Esophagus squamous epithelium (tissue), 5 donors: ENCODE data around the gene LHFPL4. TPM values are rescaled to one million over a fixed set of nuclear protein-coding genes. Genes with fewer than 3 reads are reported as not detected.
"Not testable (repeated sequence)": the region's sequence is repeated elsewhere in the genome, so short reads cannot be mapped to it uniquely, and the experiment has no call there.

Experiments
- DNase-seq: peaks from one replicate; lab custom pipeline; 2025; lab: John Stamatoyannopoulos, UW
- H3K27ac ChIP-seq, 4 donors: fragments of 200-600 bp; sonication (generic); one replicate each; pipeline ENCODE4 v1.5.1; 2016 to 2019; ENCODE audit warnings: mild to moderate bottlenecking in 1 of 4
- H3K27me3 ChIP-seq, 4 donors: fragments of 200-600 bp; sonication (generic); 1 replicate in 3 of 4; 2 replicates in 1 of 4; pipeline versions ENCODE4 v1.5.1 to v1.6.0; 2017 to 2021; ENCODE audit warnings: antibody characterized with exemption in 1 of 4
- H3K36me3 ChIP-seq, 3 donors: fragments of 200-600 bp; sonication (generic); one replicate each; pipeline ENCODE4 v1.5.1; 2016 to 2019
- H3K4me1 ChIP-seq, 3 donors: fragments of 200-600 bp; sonication (generic); one replicate each; pipeline ENCODE4 v1.5.1; 2017 to 2019
- H3K4me3 ChIP-seq, 4 donors: fragments of 200-600 bp; sonication (generic); 1 replicate in 3 of 4; 2 replicates in 1 of 4; pipeline ENCODE4 v1.5.1; 2016 to 2019; ENCODE audit warnings: mild to moderate bottlenecking in 2 of 4, moderate library complexity in 1 of 4
- H3K9me3 ChIP-seq, 3 donors: fragments of 200-600 bp; sonication (generic); one replicate each; pipeline ENCODE4 v1.5.1; 2016 to 2019
- CTCF ChIP-seq, 6 experiments: fragments of 450-650 bp in 4 of 6; fragments of 200-600 bp in 2 of 6; sonication (generic) in 2 of 6; IDR thresholded peaks; one replicate each; pipeline ENCODE4 v1.5.1; 2016 to 2019; ENCODE audit warnings: antibody characterized with exemption in 6 of 6, mild to moderate bottlenecking in 4 of 6, moderate library complexity in 4 of 6
- POLR2A ChIP-seq, 4 donors: fragments of 450-650 bp; IDR thresholded peaks; one replicate each; pipeline ENCODE4 v1.6.1; 2017; ENCODE audit warnings: antibody characterized with exemption in 4 of 4, mild to moderate bottlenecking in 4 of 4, moderate library complexity in 3 of 4
- WGBS, 2 donors: methylation state at CpG; one replicate each; pipeline ENCODE4 v1.1.5; 2018; 5-methylcytosine and 5-hydroxymethylcytosine counted together
- intact Hi-C: fragments of 100-400 bp; cut with DNase I; formaldehyde crosslinking; loops from one replicate; pipeline ENCODE4 v1.15.0; 2022
- total RNA-seq, 4 donors: library from RNA; depleted of rRNA; stranded (reverse); fragments of >200 nt; gene quantifications; one replicate each; pipeline ENCODE4 v1.1.0, GENCODE V29; 2016
- donor health status: DM: yes; HTN: yes; CAD: no.

Gene LHFPL4
- total RNA-seq, 4 donors from 2014 or later, result 0.23 TPM; not detected in 3

- WGBS, 2 donors, result 41 to 60% methylated on average over 6 to 7 of the region's 8 CpGs
- H3K27me3 ChIP-seq, result peaks cover 5 to 44% (median 7%) of the 10 kb centered on the region in 4 donors
- DNase-seq, result no peak
- H3K9me3 ChIP-seq, result no peaks in the 10 kb centered on the region
- intact Hi-C loops, result no loop called here
- H3K4me1 ChIP-seq, result peaks cover 0 to 21% (median 8%) of the 10 kb centered on the region in 3 donors
- no peak for TF ChIP-seq POLR2A (IDR thresholded peaks at IDR 0.05)
- TF ChIP-seq CTCF (IDR thresholded peaks at IDR 0.05), result no peak
- no peaks in the 10 kb centered on the region for H3K36me3 ChIP-seq
- no peak overlapping the region for H3K4me3 ChIP-seq
- H3K27ac ChIP-seq, result no peak overlapping the region
Measured at GRCh38 chr3:9497821-9498565, 55.6 kb downstream of the LHFPL4 start.

GRCh38 chr3:9496893-9497292 lies 56.7 kb downstream of the LHFPL4 start:
- Histone ChIP-seq H3K4me1 (peaks cover 0 to 21% (median 8%) of the 10 kb centered on the region in 3 donors), H3K27ac (no peak overlapping the region), H3K27me3 (peaks cover 5 to 34% (median 7%) of the 10 kb centered on the region in 4 donors), H3K9me3 (no peaks in the 10 kb centered on the region), H3K4me3 (no peak overlapping the region), H3K36me3 (no peaks in the 10 kb centered on the region)
- 69 to 77% methylated on average over 6 of the region's 6 CpGs for WGBS, 2 donors
- TF ChIP-seq POLR2A (IDR thresholded peaks at IDR 0.05), result no peak
- no peak for TF ChIP-seq CTCF (IDR thresholded peaks at IDR 0.05)
- intact Hi-C loops, result no loop called here
- no peak for DNase-seq

- intact Hi-C loops, H3K4me3 ChIP-seq, H3K4me1 ChIP-seq, H3K27ac ChIP-seq, DNase-seq, H3K9me3 ChIP-seq, H3K27me3 ChIP-seq, H3K36me3 ChIP-seq: not testable (repeated sequence)
- WGBS, 2 donors, result 90 to 92% methylated on average over 15 of the region's 15 CpGs
Measured at GRCh38 chr3:9494036-9494435, 59.6 kb downstream of the LHFPL4 start.

- intact Hi-C loops, result no loop called here
- H3K27ac ChIP-seq, result no peak overlapping the region
- TF ChIP-seq CTCF (IDR thresholded peaks at IDR 0.05), result no peak
- TF ChIP-seq POLR2A (IDR thresholded peaks at IDR 0.05), result no peak
- DNase-seq, result no peak
- peaks cover 0 to 7% (median 0%) of the 10 kb centered on the region in 3 donors for H3K36me3 ChIP-seq
- no peaks in the 10 kb centered on the region for H3K4me1 ChIP-seq
- WGBS, 2 donors, result 55 to 76% methylated on average over 3 of the region's 3 CpGs
- no peaks in the 10 kb centered on the region for H3K27me3 ChIP-seq
- no peak overlapping the region for H3K4me3 ChIP-seq
- peaks cover 0 to 11% (median 0%) of the 10 kb centered on the region in 3 donors for H3K9me3 ChIP-seq
Measured at GRCh38 chr3:9491506-9491905, 62.1 kb downstream of the LHFPL4 start.

GRCh38 chr3:9485248-9485647 lies 68.4 kb downstream of the LHFPL4 start:
- peaks cover 0 to 11% (median 0%) of the 10 kb centered on the region in 3 donors for H3K9me3 ChIP-seq
- no peak overlapping the region for H3K27ac ChIP-seq
- no peak for DNase-seq
- no peak overlapping the region for H3K4me3 ChIP-seq
- intact Hi-C loops, result no loop called here
- H3K4me1 ChIP-seq, result no peaks in the 10 kb centered on the region
- peaks cover 1 to 68% (median 4%) of the 10 kb centered on the region in 3 donors for H3K36me3 ChIP-seq
- H3K27me3 ChIP-seq, result no peaks in the 10 kb centered on the region
- TF ChIP-seq CTCF (IDR thresholded peaks at IDR 0.05) (no peak), POLR2A (IDR thresholded peaks at IDR 0.05) (no peak)
- 100% methylated on average over 1 of the region's 1 CpG for WGBS, 2 donors
